ENCODE results near the gene NDUFA3.

The NDUFA3 gene

GRCh38 chr19:54105796-54106195, 3.1 kb downstream of the NDUFA3 start:
- H3K4me3 ChIP-seq: no peak overlapping the region
- H3K27ac ChIP-seq: no peak overlapping the region

- no peak overlapping the region for H3K27ac ChIP-seq
- H3K4me3 ChIP-seq: no peak overlapping the region
These were observed 4.1 kb downstream of the NDUFA3 start for GRCh38 chr19:54106716-54107115.

DNA sequence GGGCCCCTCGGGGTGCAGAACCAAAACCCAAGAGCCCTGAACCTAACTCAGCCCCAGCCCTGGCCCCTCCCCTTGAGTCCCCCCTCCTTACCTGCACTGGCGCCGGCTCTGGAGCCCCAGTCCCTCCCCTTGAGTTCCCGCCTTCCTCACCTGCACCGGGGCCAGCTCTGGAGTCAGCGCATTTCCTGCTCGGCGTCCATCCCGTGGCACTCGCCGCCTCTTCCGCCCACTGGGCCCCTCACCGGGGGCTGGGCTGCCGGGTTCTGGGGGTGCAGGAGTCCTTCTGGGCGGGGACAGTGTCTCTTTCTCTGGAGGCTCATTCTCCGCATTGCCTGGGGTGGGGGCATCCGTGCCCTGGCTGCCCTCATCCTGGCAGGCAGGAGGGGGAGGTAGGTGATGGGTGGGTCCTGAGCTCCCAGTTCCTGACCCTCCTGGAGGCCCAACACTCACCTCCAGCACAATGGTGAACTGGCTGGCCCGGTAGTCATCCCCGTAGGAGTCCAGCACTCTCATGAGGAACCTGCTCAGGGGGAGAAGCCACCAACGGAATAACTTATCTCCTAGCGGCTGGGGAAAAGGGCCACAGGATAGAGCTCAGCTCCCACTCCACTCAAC, 5.3 kb downstream of the NDUFA3 start:
- Histone ChIP-seq H3K27ac (no peak overlapping the region), H3K4me3 (no peak overlapping the region)

GRCh38 chr19:54108496-54108895, 5.8 kb downstream of the NDUFA3 start:
- no peak overlapping the region for H3K27ac ChIP-seq
- no peak overlapping the region for H3K4me3 ChIP-seq

DNA sequence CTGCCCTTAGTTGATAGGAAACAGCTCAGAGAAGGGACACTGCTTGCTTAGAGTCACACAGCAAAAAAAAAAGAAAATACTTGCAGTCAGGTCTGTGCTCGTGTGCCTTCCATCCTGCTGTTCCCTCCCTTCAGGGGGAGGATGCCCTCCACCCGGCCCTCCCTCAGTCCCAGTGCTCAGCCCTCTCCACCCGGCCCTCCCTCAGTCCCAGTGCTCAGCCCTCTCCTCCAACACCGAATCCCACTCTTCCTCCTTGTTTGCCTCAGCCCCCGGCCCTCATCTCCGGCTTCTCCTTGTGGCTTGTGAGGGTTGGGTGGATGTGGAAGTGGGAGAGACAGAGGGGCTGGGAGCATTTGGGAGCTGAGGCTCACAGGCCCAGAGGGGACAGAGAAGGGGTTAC, 7.0 kb downstream of the NDUFA3 start:
- Histone ChIP-seq H3K4me3 (no peak overlapping the region), H3K27ac (no peak overlapping the region)

DNA sequence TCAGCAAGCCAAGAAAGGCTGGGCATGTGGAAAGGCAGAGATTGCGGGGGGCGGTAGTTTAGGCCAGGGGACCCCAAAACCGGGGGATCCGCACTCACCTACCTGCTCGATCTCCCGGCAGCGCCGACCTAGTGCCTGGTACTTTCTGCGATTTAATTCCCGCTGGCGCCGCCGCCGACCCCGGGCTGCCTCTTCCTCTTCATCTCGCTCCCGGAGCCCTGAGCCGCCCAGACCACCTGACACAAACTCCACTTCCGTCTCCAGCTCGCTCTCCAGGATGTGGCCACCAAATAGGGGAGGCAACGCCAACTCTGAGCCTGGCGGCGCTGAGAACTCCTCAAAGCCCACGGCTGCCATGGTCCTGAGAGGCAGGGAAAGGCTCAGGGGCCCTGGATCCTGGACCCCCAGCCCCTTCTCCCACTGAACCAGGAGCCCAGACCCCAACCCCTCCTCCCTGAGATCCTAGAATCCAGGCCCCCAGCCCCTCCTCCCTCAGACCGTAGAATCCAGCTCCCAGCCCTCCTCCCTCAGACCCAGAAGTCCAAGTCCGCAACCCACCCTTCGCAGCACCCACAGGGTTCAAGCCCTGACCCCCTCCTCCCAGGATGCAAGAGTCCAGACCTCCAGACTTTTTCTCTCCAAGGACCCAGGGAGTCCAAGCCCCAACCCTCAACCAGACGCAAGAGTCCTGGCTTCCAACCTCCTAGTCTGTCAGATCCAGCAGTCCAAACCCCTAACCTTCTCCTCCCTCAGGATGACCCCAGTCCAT, 11.9 kb downstream of the NDUFA3 start:
- Histone ChIP-seq H3K4me3 (peak overlapping the region; percentile 66 to 95 (median 89)), H3K27ac (peak overlapping the region in 19 of 21 experiments; percentile 71 to 99 (median 92))

DNA sequence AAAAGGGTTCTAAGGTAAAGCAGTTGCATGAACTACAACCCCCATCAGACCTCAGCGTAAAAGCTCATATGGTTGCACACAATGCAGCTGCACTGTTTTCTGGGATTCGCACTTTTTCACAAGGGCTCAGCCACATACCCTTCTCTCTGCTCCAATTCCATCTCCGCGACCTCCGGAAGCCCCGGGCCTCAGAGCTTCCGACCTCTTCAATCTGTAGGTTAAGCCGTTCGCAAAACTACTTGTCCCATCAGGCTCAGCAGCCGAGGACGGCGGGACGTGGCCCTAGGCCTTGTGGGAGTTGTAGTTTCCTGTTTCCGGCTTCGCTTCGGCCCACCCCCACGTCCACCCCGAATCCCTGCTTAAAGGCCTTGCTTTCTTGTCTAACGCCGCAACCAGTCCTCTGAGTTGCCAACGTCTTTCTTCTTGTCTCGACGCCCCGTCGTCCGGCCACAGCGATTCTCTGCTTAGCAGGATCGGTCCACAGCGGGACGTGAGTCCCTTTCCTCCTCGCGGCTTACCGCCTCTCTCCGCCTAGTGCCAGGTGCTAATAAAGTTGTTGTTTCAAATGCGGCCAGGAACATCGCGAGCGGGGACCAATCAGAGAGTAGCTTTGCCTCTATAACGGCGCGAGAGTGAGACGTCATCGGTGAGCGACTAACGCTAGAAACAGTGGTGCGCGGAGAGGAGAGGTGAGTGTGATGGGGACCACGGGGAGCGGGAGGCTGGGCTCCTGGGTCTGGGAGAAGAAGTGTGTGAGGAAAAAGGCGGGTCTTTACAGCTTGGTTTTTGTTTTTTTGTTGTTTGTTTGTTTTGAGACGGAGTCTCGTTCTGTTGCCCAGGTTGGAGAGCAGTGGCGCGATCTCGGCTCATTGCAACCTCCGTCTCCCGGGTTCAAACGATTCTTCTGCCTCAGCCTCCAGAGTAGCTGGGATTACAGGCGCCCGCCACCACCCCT, 12.7 kb downstream of the NDUFA3 start, which contains the start of the genes PRPF31 and TFPT:
PRPF31 (plus strand) TSS at position 646 of the 955 bp plus-strand sequence. CDS start 2,525 bp downstream, outside the sequence.
TFPT (minus strand) TSS at position 549 of the 955 bp plus-strand sequence; CDS start at position 161, 388 bp downstream.
- Histone ChIP-seq H3K27ac (peak within 1 kb of the TSS; percentile 71 to 99 (median 90)), H3K4me3 (peak within 1 kb of the TSS; percentile 66 to 95 (median 89))

DNA sequence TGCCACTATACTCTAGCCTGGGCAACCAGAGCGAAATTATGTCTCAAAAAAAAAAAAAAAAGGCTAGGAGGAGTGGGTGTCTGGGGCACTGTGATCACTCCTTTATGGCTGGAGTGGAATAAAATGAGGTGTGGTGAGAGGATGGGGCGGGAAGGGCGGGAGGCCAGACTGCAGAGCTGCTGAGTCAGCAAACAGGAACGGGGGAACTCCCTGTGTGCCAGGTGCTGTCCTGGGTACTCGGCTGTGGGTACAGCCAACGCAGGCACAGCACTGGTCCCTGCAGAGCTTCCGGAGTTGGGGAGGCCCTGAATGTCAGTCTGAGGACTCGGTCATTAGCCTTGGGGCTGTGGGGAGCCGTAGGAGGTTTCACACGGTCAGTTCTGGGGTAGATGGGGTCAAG, 18.6 kb downstream of the NDUFA3 start:
- no peak overlapping the region for H3K27ac ChIP-seq
- H3K4me3 ChIP-seq: no peak overlapping the region

- no peak overlapping the region for H3K4me3 ChIP-seq
- H3K27ac ChIP-seq: no peak overlapping the region
These were observed 21.0 kb downstream of the NDUFA3 start for GRCh38 chr19:54123682-54124081.

DNA sequence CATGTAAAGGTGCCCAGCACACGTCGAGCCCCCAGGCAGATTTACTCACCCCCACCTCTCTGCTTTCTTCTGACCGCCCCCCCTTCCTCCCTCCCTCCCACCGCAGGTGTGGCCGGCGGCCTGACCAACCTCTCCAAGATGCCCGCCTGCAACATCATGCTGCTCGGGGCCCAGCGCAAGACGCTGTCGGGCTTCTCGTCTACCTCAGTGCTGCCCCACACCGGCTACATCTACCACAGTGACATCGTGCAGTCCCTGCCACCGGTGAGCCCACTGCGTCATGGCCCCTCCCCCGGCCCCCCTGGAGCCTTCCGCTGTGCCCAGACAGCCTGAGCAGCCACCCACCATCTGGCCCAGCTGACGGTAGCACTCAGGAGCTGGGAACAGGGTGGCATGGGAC, 21.7 kb downstream of the NDUFA3 start:
- no peak overlapping the region for H3K27ac ChIP-seq
- no peak overlapping the region for H3K4me3 ChIP-seq

DNA sequence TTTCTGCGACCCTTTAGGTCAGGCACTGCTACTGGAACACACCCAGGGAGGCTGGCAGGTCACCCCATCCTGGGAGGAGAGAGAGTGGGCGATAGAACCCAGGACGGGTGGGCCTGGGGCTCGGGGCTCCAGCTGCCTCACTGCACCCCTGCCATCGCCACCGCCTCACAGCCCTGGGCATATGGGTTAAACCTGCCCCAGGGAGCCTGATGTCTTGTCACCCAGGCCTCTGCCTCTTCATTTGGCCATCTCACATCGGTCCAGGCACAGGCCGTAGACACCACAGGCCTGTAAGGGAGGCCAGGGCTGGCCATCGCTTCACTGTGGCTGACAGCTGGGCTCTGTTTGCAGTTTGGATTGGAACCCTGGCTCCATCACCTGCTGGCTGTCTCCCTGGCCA, 23.1 kb downstream of the NDUFA3 start:
- Histone ChIP-seq H3K27ac (no peak overlapping the region), H3K4me3 (no peak overlapping the region)

DNA sequence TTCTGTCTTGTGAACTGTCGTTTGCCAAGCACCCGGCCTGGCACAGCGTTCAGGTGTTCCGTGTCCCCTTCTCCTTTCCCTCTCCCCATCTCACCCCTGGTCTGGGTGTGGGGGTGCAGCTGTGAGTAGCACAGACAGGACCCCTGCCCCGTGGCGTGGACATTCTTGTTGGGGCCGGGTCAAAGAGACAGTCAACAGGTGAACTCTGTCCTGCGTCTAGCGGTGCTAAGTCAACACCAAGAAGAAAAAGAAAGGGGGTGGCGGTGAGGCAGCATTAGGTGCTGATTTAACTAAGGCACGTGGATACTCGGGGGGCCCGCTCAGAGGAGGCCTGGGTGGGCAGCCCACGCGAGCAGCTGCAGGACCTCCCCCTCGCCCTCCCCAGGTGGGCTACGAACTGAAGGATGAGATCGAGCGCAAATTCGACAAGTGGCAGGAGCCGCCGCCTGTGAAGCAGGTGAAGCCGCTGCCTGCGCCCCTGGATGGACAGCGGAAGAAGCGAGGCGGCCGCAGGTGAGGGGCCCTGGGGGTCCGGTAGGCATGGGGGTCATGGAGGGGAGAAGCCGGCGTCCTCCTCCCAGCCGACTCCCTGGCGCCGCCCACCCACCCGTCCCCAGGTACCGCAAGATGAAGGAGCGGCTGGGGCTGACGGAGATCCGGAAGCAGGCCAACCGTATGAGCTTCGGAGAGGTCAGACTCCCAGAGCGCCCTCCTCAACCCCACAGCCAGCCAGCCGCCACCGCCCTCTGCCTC, 25.2 kb downstream of the NDUFA3 start:
- no peak overlapping the region for H3K27ac ChIP-seq
- no peak overlapping the region for H3K4me3 ChIP-seq

DNA sequence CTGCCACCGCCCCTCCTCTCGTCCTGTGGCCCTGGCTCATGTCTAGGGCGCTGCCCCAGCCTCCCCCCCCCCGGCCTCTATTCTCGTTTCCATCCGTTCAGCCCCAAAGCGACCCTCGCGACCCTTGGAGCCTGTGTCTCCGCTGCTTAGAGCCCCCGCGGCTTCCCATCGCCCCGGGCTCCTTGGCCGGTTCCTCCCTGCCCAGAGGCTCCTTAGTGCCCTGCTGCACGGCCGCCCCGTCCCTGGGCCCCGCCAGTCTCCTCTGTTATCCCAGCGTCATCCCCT, 25.7 kb downstream of the NDUFA3 start:
- no peak overlapping the region for H3K4me3 ChIP-seq
- H3K27ac ChIP-seq: no peak overlapping the region

DNA sequence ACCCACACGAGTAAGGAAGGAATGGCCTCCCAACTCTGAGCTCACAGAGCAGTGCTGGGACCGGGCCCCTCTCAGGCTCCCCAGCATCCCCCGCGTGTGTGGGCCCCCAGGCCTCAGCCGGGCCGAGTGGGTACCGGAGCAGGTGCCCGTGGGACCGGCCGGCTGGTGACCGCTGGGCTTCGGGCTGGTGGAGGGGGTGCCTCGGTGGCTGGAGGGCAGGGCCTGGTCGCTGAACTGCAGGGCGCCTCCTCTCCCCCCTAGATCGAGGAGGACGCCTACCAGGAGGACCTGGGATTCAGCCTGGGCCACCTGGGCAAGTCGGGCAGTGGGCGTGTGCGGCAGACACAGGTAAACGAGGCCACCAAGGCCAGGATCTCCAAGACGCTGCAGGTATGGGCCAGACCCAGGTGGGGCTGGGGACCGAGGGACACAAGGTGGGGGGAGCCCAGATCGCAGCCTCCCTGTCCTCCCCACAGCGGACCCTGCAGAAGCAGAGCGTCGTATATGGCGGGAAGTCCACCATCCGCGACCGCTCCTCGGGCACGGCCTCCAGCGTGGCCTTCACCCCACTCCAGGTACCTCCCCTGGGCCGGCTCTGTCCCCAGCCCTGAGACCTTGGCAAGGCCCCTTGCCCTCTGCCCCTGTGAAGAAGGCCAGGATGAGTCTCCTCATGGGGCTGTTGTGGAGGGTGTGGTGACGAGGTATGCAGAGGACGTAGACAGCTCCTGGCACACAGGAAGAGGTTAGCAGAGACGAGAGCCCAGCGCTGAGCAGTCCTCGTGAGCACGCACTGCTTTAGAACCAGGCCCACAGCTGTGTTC, 26.4 kb downstream of the NDUFA3 start:
- Histone ChIP-seq H3K27ac (no peak overlapping the region), H3K4me3 (no peak overlapping the region)

DNA sequence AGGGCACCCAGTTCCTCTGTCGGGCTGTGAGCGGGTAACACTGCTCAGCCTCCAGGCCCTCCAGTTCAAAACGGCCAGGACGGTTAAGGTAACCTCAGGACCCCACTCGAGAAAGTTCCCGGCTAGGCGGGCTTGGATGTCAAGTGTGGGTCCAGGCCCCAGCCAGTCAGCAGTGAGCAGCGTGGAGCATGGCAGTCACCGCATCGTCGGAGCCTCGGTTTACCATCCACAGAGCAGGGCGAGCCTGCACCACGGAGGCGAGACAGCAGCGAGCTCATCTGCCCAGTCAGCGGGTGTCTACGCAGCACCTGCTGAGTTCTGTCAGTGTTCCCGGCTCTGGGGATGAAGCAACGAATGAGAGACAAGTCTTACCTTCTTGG, 27.0 kb downstream of the NDUFA3 start:
- Histone ChIP-seq H3K4me3 (no peak overlapping the region), H3K27ac (no peak overlapping the region)

DNA sequence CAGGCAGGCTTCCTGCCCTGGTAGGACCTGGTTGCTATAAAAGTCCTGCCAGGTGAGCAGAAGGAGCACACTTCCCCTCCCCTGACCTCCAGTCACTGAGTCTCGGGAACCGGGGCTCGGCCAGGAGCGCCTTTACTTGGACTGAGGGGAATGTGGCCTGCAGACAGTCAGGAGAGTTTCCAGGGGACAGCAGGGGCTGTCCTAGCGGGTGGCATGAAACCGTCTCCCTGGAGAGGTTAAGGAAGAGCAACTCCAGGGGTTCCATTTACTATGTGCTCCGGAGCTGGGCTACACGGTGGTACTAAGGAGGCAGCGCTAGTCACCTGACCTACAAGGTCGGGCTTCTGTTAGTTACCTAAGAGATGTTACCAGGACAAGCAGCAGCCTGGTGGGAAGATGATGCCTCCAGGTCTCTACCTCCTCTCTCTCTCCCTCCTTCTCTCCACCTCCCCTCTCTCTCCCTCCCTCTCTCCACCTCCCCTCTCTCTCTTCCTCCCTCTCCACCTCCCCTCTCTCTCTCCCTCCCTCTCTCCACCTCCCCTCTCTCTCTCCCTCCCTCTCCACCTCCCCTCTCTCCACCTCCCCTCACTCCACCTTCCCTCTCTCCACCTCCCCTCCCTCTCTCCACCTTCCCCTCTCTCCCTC, 30.8 kb downstream of the NDUFA3 start:
- H3K4me3 ChIP-seq: no peak overlapping the region
- H3K27ac ChIP-seq: no peak overlapping the region

DNA sequence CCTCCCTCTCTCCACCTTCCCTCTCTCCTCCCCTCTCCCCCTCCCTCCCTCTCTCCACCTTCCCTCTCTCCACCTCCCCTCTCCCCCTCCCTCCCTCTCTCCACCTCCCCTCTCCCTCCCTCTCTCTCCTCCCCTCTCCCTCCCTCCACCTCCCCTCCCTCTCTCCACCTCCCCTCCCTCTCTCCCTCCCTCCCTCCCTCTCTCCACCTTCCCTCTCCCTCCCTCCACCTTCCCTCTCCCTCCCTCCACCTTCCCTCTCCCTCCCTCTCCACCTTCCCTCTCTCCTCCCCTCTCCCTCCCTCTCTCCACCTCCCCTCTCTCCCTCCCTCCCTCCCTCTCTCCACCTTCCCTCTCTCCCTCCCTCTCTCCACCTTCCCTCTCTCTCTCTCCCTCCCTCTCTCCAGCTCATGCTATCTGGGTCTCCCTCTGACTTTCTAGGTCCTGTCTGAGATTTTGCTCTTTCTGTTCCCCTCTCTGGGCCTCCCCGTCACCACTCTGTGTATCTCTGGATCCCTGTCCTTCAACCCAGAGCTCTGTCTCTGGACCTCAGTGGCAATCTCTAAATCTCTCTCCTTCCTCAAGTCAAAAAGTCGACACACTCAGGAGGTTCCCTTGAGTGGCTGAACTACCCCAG, 31.4 kb downstream of the NDUFA3 start:
- Histone ChIP-seq H3K27ac (peak overlapping the region in 3 of 21 experiments; percentile 14 to 34 (median 31)), H3K4me3 (no peak overlapping the region)
